Measurements from ENCODE around the gene ACSM3. TPM values are rescaled to one million over a fixed set of nuclear protein-coding genes. Genes with fewer than 3 reads are reported as not detected.

Gene ACSM3
- total and polyA plus RNA-seq, 9 of the 15 experiments (the other 6 are each of a cell fraction or from before 2014, with no cell fraction given), result 112 to 420 (median 182) TPM

GRCh38 chr16:20765732-20766131 is 1.9 kb downstream of the ACSM3 start (continued):
- TF ChIP-seq POLR2H (tag; IDR thresholded peaks at IDR 0.05; ENCODE audit: low read depth), result peak; percentile 23
- no peak for TF ChIP-seq ZMIZ1 (IDR thresholded peaks at IDR 0.05; ENCODE audit: low read depth in 2 of 2, low read length in 2 of 2)
- TF ChIP-seq RERE (CRISPR knock-in tag; IDR thresholded peaks at IDR 0.05; ENCODE audit: borderline replicate concordance), result no peak
- TF ChIP-seq CEBPB (tag; IDR thresholded peaks at IDR 0.05), result peak; percentile 92
- no peak for TF ChIP-seq BDP1 (IDR thresholded peaks at IDR 0.05; ENCODE audit: insufficient read depth, insufficient read length)

All from K562 (cell line).